ENCODE results near the gene WNT3A. TPM values are rescaled to one million over a fixed set of nuclear protein-coding genes. Genes with fewer than 3 reads are reported as not detected.

Gene WNT3A
- total RNA-seq, 2 donors from 2014 or later = not detected

DNA sequence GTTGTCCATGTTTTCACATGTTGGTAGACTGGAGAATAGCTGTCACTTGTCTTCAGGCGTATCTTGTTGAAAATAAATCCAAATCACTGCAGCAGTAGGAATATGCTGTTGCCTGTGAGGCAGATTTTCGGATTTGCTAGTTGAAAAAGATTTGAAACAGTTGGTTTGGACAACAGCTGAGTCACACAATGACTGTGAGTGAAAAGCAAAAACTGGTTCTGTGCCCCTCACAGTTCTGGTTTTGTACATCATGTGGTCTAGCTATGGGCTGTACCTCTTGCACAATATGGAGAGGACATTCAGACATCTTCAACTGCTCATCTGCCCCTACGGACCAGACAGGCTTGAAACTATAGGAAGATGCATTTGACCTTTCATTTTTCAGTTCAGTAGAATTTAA, 77.5 kb downstream of the WNT3A start:
- Histone ChIP-seq H3K9me3 (no peaks in the 10 kb centered on the region), H3K36me3 (peaks cover 12% of the 10 kb centered on the region), H3K4me1 (peaks cover 0 to 73% of the 10 kb centered on the region in 2 donors), H3K27ac (peak overlapping the region; percentile 96 to 97), H3K27me3 (no peaks in the 10 kb centered on the region), H3K4me3 (peak overlapping the region; percentile 78 to 100)
- TF ChIP-seq, protein P1, sequence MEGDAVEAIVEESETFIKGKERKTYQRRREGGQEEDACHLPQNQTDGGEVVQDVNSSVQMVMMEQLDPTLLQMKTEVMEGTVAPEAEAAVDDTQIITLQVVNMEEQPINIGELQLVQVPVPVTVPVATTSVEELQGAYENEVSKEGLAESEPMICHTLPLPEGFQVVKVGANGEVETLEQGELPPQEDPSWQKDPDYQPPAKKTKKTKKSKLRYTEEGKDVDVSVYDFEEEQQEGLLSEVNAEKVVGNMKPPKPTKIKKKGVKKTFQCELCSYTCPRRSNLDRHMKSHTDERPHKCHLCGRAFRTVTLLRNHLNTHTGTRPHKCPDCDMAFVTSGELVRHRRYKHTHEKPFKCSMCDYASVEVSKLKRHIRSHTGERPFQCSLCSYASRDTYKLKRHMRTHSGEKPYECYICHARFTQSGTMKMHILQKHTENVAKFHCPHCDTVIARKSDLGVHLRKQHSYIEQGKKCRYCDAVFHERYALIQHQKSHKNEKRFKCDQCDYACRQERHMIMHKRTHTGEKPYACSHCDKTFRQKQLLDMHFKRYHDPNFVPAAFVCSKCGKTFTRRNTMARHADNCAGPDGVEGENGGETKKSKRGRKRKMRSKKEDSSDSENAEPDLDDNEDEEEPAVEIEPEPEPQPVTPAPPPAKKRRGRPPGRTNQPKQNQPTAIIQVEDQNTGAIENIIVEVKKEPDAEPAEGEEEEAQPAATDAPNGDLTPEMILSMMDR (IDR thresholded peaks at IDR 0.05) = no peak
- DNase-seq (ENCODE audit: low spot score) = no peak

DNA sequence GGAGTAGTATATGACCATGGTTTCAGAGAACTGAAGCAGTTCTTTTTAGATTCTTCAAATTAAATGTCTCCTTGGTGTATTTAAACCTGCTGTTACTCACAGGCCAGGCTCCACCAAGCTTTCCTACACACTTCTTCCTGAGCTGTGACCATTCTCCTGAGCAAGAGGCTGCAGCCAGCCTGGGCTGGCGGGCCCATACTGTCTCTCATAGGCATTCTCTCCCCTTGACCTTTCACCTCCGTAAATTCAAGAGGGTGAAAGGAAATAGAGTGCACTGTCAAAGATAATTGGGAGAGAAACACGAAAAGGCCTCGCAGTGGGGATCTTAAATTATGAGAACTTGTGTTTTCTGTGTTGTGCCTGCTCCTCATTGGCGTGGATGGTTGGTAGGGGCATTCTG, 78.0 kb downstream of the WNT3A start:
- Histone ChIP-seq H3K27ac (peak overlapping the region; percentile 96 to 97), H3K27me3 (no peaks in the 10 kb centered on the region), H3K9me3 (no peaks in the 10 kb centered on the region), H3K4me1 (peaks cover 0 to 78% of the 10 kb centered on the region in 2 donors), H3K4me3 (peak overlapping the region; percentile 78 to 100), H3K36me3 (peaks cover 12% of the 10 kb centered on the region)
- TF ChIP-seq, protein P1 (IDR thresholded peaks at IDR 0.05) = no peak
- no peak for DNase-seq (ENCODE audit: low spot score)

DNA sequence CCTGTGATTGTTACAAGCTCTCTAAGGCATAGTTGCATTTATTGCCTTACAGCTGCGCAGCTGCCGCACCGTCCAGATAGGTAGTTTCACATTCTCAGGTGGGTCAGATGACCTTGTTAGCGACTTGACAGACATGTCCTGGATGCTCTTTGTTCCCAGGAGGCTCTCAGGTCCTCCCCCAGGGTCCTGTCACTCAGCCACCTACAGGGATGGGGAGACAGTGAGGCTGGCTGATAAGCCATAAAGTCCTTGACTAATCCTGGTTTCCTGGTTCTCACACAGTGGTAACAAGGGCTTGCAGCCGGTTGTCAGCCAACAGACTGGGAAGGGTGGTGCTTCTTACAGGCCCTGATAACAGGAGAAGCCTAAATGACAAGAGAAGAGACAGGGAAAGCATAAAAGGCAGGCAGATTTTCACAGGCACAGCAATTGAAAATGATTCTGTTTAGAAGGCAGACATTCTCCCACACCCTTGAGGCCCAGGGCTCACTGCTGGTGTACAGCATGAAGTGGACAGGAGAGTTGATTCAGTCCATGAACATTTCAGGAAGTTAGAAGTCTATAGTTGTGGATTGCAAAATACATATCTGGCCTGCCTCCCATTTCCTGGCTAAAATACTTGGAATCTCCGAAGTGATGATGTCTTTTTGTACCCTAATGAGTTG, 78.6 kb downstream of the WNT3A start:
- peak overlapping the region in 1 of 2 donors; percentile 78 for H3K4me3 ChIP-seq
- no peaks in the 10 kb centered on the region for H3K9me3 ChIP-seq
- H3K27me3 ChIP-seq = no peaks in the 10 kb centered on the region
- DNase-seq (ENCODE audit: low spot score) = no peak
- H3K4me1 ChIP-seq = peaks cover 0 to 84% of the 10 kb centered on the region in 2 donors
- peaks cover 12% of the 10 kb centered on the region for H3K36me3 ChIP-seq
- TF ChIP-seq, protein P1 (IDR thresholded peaks at IDR 0.05) = no peak
- peak overlapping the region; percentile 96 to 97 for H3K27ac ChIP-seq

DNA sequence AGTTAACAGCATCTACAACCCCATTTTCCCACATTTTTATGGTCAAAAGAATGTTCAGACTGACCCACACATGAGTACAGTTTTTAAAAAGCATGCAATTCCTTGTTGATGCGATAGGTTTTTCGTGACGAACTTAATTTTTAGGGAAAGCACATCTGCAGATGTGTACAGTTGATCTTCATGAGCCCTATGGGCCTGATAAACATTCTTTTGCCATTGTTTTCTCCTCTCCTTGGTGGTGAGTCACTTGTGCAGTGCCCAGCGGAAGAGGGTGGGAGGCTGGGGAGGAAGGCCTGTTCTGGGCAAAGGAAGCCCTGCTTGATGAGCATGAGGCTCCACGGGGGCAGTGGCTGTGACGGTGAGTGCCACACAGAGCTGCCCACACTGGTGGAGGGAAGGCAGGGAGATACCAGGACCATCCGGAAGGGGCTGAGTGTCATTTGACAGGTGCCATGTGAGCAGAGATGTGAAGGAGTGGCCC, 81.0 kb downstream of the WNT3A start:
- Histone ChIP-seq H3K27me3 (no peaks in the 10 kb centered on the region), H3K9me3 (no peaks in the 10 kb centered on the region), H3K4me1 (peaks cover 0 to 94% of the 10 kb centered on the region in 2 donors), H3K36me3 (peaks cover 12% of the 10 kb centered on the region), H3K27ac (peak overlapping the region; percentile 67 to 97), H3K4me3 (no peak overlapping the region)
- TF ChIP-seq, protein P1 (IDR thresholded peaks at IDR 0.05) = no peak
- DNase-seq (ENCODE audit: low spot score) = no peak

DNA sequence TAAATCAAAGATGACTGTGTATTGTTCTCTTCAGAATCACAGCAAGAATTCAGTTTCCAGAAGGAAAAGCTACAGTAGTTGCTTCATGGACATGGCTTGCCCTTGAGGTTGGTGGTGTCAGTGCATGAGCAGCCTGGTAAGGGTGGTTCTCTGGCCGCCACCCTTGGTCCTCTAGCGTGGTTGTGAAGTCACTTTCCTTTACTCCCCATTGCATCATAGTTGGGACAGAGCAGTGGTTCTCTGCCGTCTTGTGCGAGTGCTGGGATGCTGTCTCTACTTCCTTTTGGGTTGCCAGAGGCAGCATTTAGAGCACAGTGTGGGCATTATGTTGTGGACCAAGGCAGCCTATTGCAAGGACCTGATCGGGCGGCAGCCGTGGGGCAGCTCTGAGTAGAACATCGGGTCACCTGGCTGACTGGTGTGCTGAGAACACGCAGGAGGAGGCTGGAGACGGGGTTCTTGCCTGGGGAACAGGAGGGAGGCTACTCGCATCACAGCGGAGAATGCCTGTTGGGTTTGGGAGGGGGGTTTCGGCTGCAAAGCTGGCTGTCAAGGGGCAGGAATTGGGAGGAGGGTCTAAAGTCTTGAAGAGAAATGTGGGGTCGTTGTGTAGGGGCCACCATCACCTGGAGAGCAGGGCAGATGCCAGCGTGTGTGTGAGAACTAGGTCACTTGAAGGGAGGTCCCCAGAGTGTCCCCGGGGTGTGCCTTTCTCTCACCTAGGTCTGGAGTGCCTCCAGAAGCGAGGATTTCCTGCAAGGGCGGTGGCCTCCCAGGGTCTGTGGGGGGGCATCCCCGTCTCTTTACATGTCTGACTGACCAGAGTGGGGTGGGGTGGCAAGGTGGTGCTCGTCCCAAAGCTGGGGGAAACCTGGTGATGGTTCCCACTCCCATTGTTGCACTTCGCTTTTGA, 82.0 kb downstream of the WNT3A start:
- TF ChIP-seq, protein P1 (IDR thresholded peaks at IDR 0.05) = no peak
- H3K4me1 ChIP-seq = peaks cover 0 to 96% of the 10 kb centered on the region in 2 donors
- peaks cover 0 to under 1% of the 10 kb centered on the region in 2 donors for H3K9me3 ChIP-seq
- no peaks in the 10 kb centered on the region for H3K27me3 ChIP-seq
- H3K36me3 ChIP-seq = peaks cover 5% of the 10 kb centered on the region
- DNase-seq (ENCODE audit: low spot score) = no peak
- H3K27ac ChIP-seq = peak overlapping the region; percentile 67 to 97
- H3K4me3 ChIP-seq = no peak overlapping the region

Measured in right atrium auricular region (tissue), 2 donors.